GM19397 (cell line): ENCODE results near the gene HECTD3.
A peak's percentile ranks its signal among the peaks of the same experiment; 100 is the strongest.

Experiments
- ATAC-seq: cut with Tn5 transposase; IDR thresholded peaks from one replicate; pipeline ENCODE4 v1.9.1; 2021; ENCODE audit warnings: mild to moderate bottlenecking, moderate library complexity; ENCODE audit not compliant: unreplicated experiment

HECTD3 gene

DNA sequence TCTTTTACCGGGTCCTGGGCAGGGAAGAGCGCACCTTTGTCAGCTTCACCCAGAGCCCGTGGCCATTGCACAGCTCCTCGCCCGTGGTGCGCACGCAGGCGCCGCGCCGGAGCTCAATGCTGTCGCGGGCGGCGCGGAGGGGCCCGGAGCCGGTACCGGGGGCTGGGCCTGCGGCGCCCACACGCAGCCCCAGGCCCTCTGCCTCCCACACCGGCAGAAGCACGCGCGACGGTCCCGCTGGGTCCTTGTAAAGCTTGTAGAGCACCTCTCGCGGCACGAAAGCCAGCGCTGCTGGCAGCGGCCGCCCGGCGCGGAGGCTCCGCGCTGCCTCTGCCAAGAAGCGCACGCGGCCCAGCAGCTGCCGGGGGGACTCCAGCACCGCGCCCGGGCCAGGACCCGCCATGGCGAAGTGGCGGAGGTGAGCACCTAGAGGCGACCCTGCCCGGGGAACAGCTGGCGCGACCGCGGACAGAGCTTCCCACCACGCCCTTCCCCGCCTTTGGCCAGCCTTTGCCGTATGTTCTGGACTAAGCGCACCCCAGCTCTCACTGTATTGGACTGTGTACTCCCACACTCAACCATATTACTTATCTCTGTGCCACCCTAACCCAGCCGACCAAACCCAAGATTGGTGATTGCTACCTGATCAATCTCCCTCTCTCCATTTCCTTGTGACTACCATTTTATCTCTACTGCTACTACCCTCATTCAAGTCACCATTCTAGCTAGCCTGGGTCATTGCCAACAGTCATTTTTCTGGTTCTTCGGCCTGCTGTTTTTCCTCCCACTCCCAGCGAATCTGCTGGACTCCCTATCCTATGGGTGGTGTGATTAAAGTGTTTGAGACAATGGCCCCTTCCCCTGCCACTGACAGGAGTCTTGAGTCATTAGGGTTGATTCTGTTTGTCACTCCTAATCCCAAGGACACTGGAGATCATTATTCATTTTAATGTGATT, at the start of gene HECTD3:
Gene HECTD3 (minus strand): TSS at position 470 of the 957 bp plus-strand sequence. CDS start 67 bp downstream, at position 403.
- ATAC-seq, result peak; percentile 66

DNA sequence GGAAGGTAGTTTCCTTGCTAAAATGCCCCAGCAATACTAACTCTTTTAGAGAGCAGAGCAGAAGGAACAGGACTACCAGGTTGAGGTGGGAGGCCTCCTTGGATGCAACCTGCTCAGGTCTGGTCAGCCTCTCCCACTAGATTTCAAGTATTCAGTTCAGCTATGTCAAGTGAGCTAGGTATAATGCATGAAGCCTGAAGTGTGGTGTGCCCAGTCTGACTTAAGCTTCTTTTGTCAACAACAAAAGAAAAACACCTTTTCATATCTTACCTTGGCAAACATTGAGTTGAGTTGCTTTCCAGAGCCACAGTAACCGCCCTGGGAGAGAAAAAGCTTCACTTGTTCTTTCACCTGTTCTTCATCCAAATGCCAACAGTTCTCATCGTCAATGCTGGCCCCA, 48.7 kb upstream of the HECTD3 start:
- no peak for ATAC-seq

DNA sequence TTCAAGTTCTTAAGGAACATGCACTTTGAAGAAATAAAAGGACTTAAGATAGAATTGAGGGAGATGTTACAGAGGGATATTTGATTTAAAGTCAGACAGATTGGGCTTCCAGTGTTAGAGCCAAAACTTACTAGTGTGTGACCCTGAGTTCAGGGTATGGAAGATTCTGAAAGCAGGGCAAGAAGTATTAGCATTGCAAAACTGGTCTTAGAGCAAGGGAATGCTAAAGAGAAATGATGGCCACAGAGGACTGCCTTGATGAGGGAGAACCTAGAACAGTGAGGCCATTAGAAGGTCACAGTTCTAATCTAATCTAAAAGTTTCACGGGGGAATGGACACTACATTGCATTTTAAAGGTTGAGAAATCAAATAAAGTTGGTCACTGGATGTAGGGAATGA, 46.4 kb upstream of the HECTD3 start:
- ATAC-seq, result no peak

DNA sequence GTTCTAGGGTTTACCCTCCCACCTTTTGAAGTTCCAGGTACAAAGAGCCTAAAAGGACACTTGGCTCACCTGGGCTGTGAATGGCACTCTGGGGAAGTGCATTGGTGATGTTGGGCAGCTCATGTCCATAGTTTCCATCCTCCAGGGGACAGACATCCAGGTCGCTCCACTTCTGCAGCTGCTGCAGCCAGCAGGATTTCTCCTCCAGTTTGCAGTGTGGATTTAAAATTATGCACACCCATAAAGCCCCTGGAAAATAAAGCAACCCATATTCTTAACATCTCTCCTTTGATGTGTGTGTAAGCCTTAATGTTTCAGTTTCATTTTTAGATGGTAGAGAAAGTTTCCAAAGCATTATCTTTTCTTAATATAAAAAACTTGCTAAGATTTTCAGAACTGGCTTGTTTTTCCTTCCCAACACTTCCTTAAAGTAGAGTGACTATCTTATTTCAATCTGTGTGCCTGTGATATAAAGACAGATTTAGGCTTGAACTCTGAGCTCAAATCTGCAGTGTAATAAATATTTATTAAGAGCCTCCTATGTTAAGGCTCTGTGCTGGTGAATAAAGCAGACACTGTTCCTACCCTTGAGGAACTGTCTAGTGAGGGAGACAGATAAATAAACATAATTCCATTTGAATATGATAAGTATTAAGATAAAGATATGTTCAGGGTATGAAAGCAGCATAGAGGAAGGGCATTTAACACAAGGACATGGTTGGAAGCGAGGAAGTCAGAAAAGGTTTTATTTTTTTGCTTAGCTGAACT, 40.1 kb upstream of the HECTD3 start:
- no peak for ATAC-seq

DNA sequence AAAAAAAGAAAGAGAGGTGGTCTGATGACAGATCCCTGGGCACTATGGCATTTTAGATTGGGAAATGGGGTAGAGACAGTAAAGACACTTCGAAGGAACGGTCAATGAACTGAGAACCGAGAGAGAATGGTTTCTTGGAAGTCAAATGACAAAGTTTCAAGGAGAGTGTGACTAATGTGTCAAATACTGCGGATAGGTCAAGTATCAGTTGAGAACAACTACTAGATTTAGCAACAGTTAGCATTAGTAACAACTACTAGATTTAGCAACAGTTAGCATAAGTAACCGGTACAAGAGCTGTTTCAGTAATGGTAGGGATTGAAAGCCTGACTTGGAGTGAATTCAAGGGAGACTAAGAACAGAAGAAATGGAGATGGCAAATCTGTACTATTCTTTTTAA, 35.9 kb upstream of the HECTD3 start:
- ATAC-seq, result no peak

DNA sequence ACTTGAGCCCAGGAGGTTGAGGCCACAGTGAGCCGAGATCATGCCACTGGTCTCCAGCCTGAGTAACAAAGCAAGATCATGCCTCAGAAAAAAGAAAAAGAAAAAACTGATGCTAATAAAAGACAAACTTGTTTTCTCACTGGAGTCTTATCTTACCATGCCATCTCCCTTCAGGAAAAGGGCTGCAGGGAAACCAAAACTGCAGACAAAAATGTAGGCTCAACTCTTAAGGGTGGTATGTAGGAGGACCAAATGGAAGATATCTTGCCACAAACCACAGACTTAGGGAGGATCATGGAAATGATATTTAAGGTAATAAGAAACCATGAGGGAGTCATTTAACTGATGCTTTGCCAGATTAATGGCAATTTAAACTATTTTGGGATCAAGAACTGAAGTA, 33.8 kb upstream of the HECTD3 start:
- no peak for ATAC-seq

DNA sequence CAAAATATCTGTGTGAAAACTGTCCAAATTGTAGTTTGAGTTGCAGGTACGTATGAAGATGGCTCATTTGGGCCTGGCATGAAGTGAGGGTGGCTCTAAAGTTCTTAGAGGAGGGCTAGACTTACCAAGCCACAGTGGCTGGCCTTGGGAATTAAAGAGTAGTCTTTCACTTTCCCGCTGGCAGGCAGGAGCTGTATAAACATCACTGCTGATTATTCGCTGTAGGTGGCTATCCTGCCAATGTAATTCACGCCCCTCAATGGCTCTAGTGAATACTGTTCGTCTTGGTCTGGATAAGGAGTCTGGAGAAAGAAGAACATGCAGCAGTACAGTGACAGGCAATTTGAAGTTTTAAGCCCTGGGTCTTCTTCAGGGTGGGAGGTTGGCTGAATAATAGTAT, 32.0 kb upstream of the HECTD3 start:
- no peak for ATAC-seq

DNA sequence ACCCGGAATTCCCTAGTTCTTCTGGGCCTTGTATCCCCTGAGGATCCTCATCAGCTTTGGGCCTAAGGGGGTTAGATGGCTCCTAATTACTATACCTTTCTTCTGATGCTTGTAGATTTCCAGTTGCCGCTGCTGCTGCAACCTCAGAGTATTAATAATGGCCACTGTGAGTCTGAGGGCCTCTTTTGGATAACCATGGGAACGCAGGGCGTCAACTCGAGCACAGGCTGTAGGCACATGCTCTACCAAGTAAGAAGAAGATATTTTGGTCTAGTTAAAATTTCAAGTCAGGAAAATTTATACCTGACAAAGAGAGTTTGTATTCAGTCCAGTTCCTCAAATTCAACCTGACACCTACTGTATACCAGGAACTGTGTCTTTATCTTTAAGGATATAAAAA, 29.2 kb upstream of the HECTD3 start:
- ATAC-seq, result no peak

DNA sequence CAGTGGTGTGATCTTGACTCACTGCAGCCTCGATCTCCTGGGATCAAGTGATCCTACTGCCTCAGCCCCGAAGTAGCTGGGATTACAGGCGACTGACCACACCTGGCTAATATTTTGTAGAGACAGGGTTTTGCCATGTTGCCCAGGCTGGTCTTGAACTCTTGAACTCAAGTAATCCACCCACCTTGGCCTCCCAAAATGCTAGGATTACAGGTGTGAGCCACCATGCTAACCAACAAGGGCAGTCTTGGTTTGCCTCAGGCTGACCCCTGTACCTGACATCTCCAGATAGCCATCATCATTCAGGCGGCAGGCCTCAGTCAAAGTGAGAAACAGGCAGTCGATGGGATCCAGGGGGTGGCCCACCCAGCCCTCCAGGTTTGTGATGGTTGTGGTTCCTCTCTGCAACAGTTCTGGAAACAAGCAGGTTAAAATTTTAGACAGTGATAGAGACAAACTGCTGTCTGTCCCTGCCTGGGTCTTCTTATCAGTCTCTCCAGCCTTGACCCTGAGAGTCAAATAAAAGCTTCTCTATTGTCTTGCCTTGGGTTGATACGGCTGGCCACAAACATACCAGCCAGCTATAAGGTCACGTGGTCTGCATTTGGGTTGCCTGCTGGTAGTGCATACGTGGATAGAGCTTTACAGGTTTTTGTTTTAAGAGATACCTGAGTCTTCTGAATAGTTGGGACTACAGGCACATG, 27.7 kb upstream of the HECTD3 start:
- no peak for ATAC-seq

DNA sequence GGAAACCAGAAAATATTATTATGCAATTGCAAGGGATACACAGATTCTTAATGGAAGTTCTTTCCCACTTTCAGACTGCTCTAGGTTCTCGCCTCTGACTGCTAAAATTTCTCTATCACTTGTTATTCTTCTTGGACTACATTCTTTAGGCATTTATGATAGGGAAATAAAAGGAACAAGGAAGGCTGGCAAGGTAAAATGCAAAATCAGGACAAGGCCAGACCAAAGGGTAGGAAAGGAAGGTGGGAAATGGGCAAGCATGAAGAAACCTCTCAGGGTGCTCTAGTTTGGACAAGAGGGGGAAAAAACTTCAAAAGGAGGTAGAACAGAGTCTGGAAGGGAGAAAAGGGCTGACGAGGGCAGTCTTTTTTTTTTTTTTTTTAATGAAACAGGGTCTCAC, 27.1 kb upstream of the HECTD3 start:
- ATAC-seq, result no peak

DNA sequence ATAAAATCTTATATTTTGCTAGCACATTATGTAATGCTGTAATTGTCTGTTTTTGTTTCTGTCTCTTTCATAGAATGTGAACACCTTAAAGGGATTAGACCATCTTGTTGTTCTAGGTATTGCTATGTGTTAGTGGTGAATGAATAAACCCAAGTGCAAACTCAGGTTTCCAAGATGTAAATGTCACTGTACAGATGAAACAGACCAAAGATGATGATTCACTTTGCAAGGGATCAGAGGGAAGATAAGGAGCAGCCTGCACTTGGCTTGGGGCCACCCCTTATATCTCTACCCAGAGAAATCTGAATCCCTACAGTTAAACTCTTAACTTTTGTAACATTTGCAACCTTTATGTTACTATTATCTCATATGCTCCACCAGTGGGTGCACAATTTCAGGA, 26.3 kb upstream of the HECTD3 start:
- no peak for ATAC-seq

DNA sequence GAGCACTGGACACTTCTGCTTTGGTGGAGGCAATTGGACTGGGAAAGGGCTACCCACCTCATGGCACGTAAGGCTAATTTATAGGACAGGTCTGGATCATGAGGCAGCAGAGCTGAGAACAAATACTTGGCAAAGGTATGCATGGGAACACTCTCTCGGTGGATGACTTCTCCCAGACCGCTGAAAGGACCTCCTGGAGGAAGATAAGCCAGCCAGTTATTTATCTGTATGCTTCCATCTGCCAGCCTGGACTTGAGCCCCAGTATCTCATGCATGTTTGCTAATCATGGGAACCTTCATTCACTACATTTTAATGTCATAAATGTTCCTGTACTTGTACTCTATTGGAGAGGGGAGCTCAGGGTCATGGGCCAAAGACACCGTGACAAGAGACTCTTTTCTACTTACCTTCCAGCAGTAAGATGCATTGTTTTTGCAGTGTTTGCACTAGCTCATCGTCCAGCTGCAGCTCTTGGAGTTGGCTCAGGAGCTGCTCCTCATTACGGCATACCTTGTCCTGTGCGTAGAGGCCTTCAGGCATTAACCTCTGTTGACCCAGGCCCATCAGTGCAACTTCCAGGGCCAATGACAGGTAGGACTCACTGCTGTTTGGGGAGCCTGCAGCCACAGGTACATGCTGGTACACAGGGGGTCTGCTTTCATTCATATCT, 24.6 kb upstream of the HECTD3 start:
- no peak for ATAC-seq

DNA sequence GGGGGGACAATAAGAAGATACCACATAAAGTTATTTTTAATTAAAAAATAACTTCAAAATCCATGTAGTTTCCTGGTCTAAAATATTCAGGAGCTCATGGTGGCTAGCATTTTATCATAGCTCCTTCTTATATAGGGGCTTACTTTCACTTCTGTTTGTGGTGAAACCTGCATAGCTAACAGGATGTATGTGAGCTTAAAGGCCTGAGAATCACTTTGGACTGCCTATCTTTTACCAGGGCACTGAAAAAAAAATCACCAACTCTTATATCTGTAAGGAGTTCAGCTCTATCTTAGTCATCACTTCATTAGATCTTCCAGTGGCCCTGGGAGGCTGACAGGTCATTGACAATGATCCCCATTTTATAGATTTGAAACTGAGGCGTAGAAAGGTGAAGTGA, 22.2 kb upstream of the HECTD3 start:
- ATAC-seq, result no peak

DNA sequence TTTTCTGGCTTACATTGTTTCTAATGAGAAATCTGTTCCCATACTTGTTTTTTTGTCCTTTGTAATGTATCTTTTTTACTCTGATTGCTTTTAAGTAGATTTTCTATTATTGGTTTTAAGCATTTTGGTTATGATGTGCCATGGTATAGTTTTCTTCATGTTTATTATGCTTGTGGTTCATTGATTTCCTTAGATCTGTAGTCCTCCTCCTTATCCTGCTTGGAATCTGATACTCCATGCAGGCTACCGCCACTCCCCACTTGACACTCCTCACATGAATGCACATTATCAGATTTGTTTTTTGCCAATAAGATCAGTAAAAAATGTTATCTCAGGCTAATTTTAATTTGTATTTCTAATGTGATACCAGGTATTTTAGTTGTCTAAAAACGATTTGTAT, 21.7 kb upstream of the HECTD3 start:
- ATAC-seq, result no peak

DNA sequence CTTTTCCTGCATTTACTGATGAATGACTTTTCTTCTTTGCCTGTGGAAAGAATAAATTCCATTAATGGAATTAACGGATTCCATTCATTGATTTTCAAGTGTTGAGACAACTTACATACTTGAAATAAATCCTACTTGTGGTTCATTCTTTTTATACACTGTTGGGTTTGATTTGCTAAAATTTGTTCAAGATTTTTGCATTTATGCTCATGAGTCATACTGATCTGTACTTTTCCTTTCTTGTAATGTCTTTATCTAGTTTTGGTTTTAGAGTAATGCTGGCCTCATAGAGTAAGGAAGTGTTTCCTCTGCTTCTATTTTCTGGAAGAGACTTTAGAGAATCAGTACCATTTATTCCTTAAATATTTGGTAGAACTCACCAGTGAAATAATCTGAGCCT, 15.3 kb upstream of the HECTD3 start:
- ATAC-seq, result no peak

DNA sequence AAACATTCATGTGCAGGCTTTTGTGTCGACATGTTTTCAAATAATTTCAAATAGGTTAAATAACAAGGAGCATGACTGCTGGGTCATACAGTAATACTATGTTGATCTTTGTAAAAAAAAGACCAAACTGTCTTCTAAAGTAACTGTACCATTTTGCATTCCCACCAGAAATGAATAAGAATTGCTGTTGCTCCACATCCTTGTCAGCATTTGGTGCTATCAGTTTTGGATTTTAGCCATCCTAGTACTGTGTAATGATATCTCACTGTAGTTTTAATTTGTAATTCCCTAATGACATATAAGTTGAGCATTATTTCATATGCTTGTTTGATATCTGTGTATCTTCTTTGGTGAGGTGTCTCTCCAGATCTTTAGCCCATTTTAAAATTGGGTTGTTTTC, 12.5 kb upstream of the HECTD3 start:
- no peak for ATAC-seq

DNA sequence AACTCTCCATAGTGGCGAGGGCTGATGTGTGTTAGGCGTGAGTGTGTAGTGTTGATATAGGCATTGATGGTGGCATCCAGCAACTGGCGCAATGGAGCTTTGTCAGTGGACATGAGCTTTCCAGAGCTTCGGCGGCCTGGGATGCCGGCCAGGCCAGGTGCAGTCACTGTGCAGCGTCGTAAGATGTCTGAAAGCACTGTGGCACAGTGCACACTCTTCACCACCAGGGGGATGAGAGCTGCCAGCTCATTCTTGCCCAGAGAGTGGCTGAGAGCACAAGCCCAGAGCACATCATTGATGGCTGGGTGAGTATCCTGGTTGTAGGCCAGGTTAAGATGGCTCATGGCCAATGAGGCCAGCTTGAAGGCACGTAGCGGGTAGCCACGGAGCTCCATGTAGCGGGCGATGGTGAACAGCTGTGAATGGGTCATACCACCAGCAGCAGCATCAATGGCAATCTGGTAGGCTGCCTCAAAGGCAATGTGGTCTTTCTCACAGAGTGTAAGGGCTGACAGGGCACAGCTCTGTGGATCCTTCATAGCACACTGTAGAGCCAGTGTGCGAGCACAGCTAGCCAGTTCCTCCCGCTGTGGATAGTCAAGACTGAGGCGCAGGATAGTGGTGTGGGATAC, 7.6 kb upstream of the HECTD3 start:
- no peak for ATAC-seq

DNA sequence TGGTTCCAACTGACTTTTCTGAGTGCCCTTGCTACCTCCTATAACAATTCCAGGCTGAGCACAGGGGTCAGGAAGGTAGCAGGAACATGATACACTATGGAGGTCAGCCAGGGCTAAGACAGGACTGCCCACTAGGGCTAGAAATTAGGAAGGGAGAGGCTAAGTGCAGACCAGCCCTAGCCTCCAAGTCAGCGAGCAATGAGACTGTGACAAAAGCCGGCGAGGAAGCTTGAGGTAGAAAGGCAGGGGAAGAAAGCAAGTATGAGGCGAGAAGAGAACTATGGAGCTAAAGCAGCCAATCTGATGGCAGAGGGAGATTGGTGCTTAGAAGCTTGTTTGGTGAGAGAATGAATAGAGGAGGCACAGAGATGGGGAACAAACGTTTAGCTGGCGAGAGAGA, 5.6 kb upstream of the HECTD3 start:
- ATAC-seq, result no peak

DNA sequence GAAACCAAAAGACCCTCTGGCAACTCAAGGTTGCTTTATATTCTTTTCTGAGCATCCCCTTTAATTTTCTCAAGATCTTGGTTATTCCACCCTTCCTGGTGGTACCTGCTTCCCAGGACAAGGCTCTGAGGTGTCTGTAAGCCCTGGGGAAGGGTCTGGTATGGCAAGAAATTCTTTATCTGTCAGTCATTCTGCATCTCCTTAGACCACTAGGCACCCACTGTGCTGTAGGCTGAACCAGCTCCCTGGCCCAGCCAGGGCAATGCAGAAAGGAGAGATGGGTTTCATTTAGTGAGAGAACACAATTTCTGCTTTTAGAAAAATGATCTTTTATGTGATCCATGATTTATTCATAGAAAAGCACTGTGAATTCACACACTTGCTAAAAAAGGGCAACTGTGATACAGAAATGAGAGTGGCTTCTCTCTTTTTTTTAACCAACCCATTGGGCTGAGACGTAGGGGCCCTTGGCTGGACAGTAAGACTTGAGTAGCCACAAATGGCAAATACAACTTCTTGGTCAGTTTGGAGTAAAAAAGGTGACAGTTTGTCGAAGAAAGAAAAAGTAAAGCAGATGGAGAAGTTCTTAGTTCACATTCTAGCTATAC, 5.1 kb upstream of the HECTD3 start:
- no peak for ATAC-seq

DNA sequence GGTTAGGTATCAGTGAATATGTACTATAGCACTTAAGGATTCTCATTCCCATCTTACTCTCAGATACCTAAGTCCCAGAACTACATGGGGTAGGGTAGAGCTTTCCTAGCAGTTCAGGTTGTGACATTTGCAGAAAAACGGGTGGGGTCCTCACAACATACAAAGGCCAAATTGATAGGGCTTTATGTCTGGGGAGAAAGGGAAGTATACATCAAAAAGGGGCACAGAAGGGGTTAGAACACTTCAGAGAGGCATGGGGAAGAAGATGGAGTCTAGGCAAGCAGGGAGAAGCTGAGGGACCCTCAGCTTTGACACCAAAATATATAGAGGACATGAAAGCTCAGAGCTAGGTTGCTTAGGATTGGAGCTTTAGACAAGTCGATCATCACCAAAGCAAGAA, 4.6 kb upstream of the HECTD3 start:
- ATAC-seq, result no peak
